ENCODE measurements around the gene PPP6R3. TPM values are rescaled to one million over a fixed set of nuclear protein-coding genes. Genes with fewer than 3 reads are reported as not detected.

The PPP6R3 gene
- total and polyA plus RNA-seq, 10 of the 15 experiments (the other 5 are each of a cell fraction or from before 2014, with no cell fraction given): 12.4 to 123 (median 74.1) TPM

DNA sequence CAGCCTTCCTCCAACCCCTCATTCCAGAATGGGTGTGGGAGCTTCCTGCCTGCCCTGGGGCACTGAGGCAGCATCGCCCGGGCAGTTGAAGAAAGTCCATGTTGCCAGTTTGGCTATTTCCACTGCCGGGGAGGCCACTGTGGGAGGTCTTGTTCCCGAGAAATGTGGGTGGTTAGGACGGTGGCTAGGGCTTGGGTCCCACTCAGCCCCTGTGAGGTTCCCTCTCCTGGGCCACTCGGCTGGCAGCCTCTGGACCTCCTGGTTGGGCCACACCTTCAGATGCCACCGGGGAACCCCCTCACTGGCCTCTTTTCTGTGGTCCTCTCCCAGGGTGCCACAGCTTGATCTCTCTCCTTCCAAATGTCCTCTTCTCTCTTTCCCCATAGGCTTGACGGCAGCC lies 5.1 kb upstream of the PPP6R3 start:
- TF ChIP-seq TCF12 (IDR thresholded peaks at IDR 0.05; ENCODE audit: low read depth, low read length): no peak
- TF ChIP-seq KDM1A (IDR thresholded peaks at IDR 0.05; ENCODE audit: borderline replicate concordance): no peak
- TF ChIP-seq RFX5 (IDR thresholded peaks at IDR 0.05; ENCODE audit: low read depth, low read length): no peak
- TF ChIP-seq, protein P1, sequence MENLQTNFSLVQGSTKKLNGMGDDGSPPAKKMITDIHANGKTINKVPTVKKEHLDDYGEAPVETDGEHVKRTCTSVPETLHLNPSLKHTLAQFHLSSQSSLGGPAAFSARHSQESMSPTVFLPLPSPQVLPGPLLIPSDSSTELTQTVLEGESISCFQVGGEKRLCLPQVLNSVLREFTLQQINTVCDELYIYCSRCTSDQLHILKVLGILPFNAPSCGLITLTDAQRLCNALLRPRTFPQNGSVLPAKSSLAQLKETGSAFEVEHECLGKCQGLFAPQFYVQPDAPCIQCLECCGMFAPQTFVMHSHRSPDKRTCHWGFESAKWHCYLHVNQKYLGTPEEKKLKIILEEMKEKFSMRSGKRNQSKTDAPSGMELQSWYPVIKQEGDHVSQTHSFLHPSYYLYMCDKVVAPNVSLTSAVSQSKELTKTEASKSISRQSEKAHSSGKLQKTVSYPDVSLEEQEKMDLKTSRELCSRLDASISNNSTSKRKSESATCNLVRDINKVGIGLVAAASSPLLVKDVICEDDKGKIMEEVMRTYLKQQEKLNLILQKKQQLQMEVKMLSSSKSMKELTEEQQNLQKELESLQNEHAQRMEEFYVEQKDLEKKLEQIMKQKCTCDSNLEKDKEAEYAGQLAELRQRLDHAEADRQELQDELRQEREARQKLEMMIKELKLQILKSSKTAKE (IDR thresholded peaks at IDR 0.05; ENCODE audit: low read depth, poor library complexity, severe bottlenecking): no peak
- TF ChIP-seq PML (IDR thresholded peaks at IDR 0.05; ENCODE audit: low read length): no peak
- TF ChIP-seq, protein P2, sequence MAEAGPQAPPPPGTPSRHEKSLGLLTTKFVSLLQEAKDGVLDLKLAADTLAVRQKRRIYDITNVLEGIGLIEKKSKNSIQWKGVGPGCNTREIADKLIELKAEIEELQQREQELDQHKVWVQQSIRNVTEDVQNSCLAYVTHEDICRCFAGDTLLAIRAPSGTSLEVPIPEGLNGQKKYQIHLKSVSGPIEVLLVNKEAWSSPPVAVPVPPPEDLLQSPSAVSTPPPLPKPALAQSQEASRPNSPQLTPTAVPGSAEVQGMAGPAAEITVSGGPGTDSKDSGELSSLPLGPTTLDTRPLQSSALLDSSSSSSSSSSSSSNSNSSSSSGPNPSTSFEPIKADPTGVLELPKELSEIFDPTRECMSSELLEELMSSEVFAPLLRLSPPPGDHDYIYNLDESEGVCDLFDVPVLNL (IDR thresholded peaks at IDR 0.05; ENCODE audit: low read depth, low read length): no peak
- no peak for TF ChIP-seq POU2F2 (IDR thresholded peaks at IDR 0.05; ENCODE audit: borderline replicate concordance, low read depth, low read length)
- no peak for TF ChIP-seq TAF1 (IDR thresholded peaks at IDR 0.05; ENCODE audit: borderline replicate concordance, low read depth, low read length)
- TF ChIP-seq, protein P3, sequence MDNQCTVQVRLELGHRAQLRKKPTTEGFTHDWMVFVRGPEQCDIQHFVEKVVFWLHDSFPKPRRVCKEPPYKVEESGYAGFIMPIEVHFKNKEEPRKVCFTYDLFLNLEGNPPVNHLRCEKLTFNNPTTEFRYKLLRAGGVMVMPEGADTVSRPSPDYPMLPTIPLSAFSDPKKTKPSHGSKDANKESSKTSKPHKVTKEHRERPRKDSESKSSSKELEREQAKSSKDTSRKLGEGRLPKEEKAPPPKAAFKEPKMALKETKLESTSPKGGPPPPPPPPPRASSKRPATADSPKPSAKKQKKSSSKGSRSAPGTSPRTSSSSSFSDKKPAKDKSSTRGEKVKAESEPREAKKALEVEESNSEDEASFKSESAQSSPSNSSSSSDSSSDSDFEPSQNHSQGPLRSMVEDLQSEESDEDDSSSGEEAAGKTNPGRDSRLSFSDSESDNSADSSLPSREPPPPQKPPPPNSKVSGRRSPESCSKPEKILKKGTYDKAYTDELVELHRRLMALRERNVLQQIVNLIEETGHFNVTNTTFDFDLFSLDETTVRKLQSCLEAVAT (IDR thresholded peaks at IDR 0.05): no peak
- no peak for TF ChIP-seq ATF2 (IDR thresholded peaks at IDR 0.05; ENCODE audit: low read length)
- TF ChIP-seq IRF5 (IDR thresholded peaks at IDR 0.05; ENCODE audit: borderline replicate concordance): no peak
- TF ChIP-seq POLR2A (IDR thresholded peaks at IDR 0.05; ENCODE audit: low read depth, low read length): no peak
- no peak for TF ChIP-seq MTA2 (IDR thresholded peaks at IDR 0.05; ENCODE audit: low read depth)
- no peak for TF ChIP-seq E2F8 (IDR thresholded peaks at IDR 0.05; ENCODE audit: low read depth, partially characterized antibody)
- ChIA-PET POLR2A (no interaction called here), CTCF (no interaction called here), RAD21 (ENCODE audit: unreplicated experiment) (no interaction called here), SMC1A (ENCODE audit: uncharacterized antibody, unreplicated experiment) (interaction anchor here (0.6 to 1.0 kb wide), 2 partner anchors 10 to 101 kb away, joined by 3 to 4 read pairs; no protein-coding TSS in a partner anchor)
- no peaks in the 10 kb centered on the region for H3K36me3 ChIP-seq (ENCODE audit: control insufficient read depth in 2 of 2, insufficient read depth in 2 of 2, low read length in 1 of 2)
- no peaks in the 10 kb centered on the region for H4K20me1 ChIP-seq (ENCODE audit: control insufficient read depth, insufficient read depth)
- H3K4me1 ChIP-seq (ENCODE audit: control insufficient read depth, insufficient read depth, low read length): no peaks in the 10 kb centered on the region; the same call in 1 of the 2 replicates
- H3K4me2 ChIP-seq (ENCODE audit: control insufficient read depth, insufficient read depth): no peak overlapping the region
- intact Hi-C loops (cut with micrococcal nuclease; ENCODE audit: unreplicated experiment): loop anchor here (10.0 kb wide), 1 partner anchor 431 kb away; no protein-coding TSS in a partner anchor
- ATAC-seq: no peak
- WGBS (ENCODE audit: insufficient coverage, insufficient replicate concordance, low lambda C conversion rate, missing lambda C conversion rate): 76% methylated on average over 7 of the region's 8 CpGs
- no peak for DNase-seq (ENCODE audit: low read depth, low spot score)
- no peaks in the 10 kb centered on the region for H3K79me2 ChIP-seq (ENCODE audit: control insufficient read depth, insufficient read depth, low read length)
- H3K9ac ChIP-seq (ENCODE audit: control insufficient read depth, insufficient read depth, low read length): no peak overlapping the region
- H3K4me3 ChIP-seq: no peak overlapping the region
- no peak overlapping the region for H3K27ac ChIP-seq (ENCODE audit: control insufficient read depth, insufficient read depth)
- no peak for FAIRE-seq
- H3K9me3 ChIP-seq (replicated peaks; ENCODE audit: control insufficient read depth, insufficient read depth, low read length): no peaks in the 10 kb centered on the region
- H2AFZ ChIP-seq (ENCODE audit: control insufficient read depth, low read depth, low read length): no peak overlapping the region
- no peaks in the 10 kb centered on the region for H3K27me3 ChIP-seq (replicated peaks in 1 of 2; ENCODE audit: control insufficient read depth in 2 of 2, insufficient read depth in 2 of 2, low read length in 1 of 2)
- no TSS peak for BruUV-seq (replicated peaks)
- in situ Hi-C loops (cut with MboI): no loop called here
